Measurements from ENCODE around the gene ZNF14. TPM values are rescaled to one million over a fixed set of nuclear protein-coding genes. Genes with fewer than 3 reads are reported as not detected.
"Not testable (repeated sequence)": the region's sequence is repeated elsewhere in the genome, so short reads cannot be mapped to it uniquely, and the experiment has no call there.

The ZNF14 gene
- total RNA-seq, 2 experiments from 2014 or later: 8.4 TPM

- intact Hi-C loops (cut with micrococcal nuclease): loop anchor here (1.0 to 10.0 kb wide), 14 partner anchors 65 to 499 kb away; partner anchors contain the start of genes BORCS8, RFXANK, ZNF14 and ZNF253
- H3K27me3 Mint-ChIP-seq (ENCODE audit: low read depth): no peaks in the 10 kb centered on the region
- H3K4me1 Mint-ChIP-seq (ENCODE audit: low read depth): peaks cover 36% of the 10 kb centered on the region
- peak within 1 kb of the TSS; percentile 93 for H3K27ac Mint-ChIP-seq
- peak; percentile 98 for DNase-seq
- H3K36me3 Mint-ChIP-seq (ENCODE audit: low read depth): peaks cover 34% of the 10 kb centered on the region
- H3K4me3 Mint-ChIP-seq: peak within 1 kb of the TSS; percentile 80
- H3K9me3 Mint-ChIP-seq: peaks cover 14% of the 10 kb centered on the region
- CTCF ChIA-PET: interaction anchor here (0.6 to 0.7 kb wide), 2 partner anchors 139 to 1028 kb away, joined by 3 to 4 read pairs; no protein-coding TSS in a partner anchor
Measured at GRCh38 chr19:19668230-19669012, 64.5 kb downstream of the ZNF14 start, which contains the start of gene ZNF101. ZNF101 (plus strand) TSS chr19:19668839; CDS start chr19:19668964, 125 bp downstream.

- peaks cover 24% of the 10 kb centered on the region for H3K36me3 Mint-ChIP-seq (ENCODE audit: low read depth)
- H3K27me3 Mint-ChIP-seq (ENCODE audit: low read depth); H3K4me3 Mint-ChIP-seq; H3K27ac Mint-ChIP-seq; H3K9me3 Mint-ChIP-seq; CTCF ChIA-PET: not testable (repeated sequence)
- intact Hi-C loops (cut with micrococcal nuclease): loop anchor here (5.0 to 10.0 kb wide), 4 partner anchors 132 to 502 kb away; partner anchors contain the start of genes ZNF486 and ZNF682
- peaks cover 43% of the 10 kb centered on the region for H3K4me1 Mint-ChIP-seq (ENCODE audit: low read depth)
- DNase-seq: peak; percentile 2
Measured at GRCh38 chr19:19665420-19665948, 67.4 kb downstream of the ZNF14 start.

GRCh38 chr19:19663256-19664120 is 69.4 kb downstream of the ZNF14 start, which contains the start of gene ATP13A1:
ATP13A1 (minus strand) TSS chr19:19663676; CDS start chr19:19663666, 10 bp downstream.
- H3K4me1 Mint-ChIP-seq (ENCODE audit: low read depth): peaks cover 35% of the 10 kb centered on the region
- CTCF ChIA-PET: interaction anchor here (1.7 kb wide), 1 partner anchor 131 kb away, joined by 5 read pairs; no protein-coding TSS in a partner anchor

GRCh38 chr19:19662871-19663255 is 70.0 kb downstream of the ZNF14 start:
- Mint-ChIP-seq H3K4me3 (peak overlapping the region; percentile 86), H3K36me3 (ENCODE audit: low read depth) (peaks cover 25% of the 10 kb centered on the region), H3K27me3 (ENCODE audit: low read depth) (no peaks in the 10 kb centered on the region), H3K9me3 (no peaks in the 10 kb centered on the region), H3K4me1 (ENCODE audit: low read depth) (peaks cover 28% of the 10 kb centered on the region), H3K27ac (peak overlapping the region; percentile 88)
- DNase-seq: no peak
- CTCF ChIA-PET: interaction anchor here (0.9 to 1.8 kb wide), 4 partner anchors 130 to 268 kb away, joined by 3 to 5 read pairs (median 4); no protein-coding TSS in a partner anchor
- intact Hi-C loops (cut with micrococcal nuclease): loop anchor here (1.0 to 10.0 kb wide), 8 partner anchors 20 to 372 kb away; partner anchors contain the start of genes GMIP, PBX4, ZNF14 and ZNF682

More at GRCh38 chr19:19663256-19664120, 69.4 kb downstream of the ZNF14 start, which contains the start of gene ATP13A1:
- intact Hi-C loops (cut with micrococcal nuclease): loop anchor here (1.0 to 10.0 kb wide), 8 partner anchors 20 to 371 kb away; partner anchors contain the start of genes GMIP, PBX4, ZNF14 and ZNF682
- Mint-ChIP-seq H3K4me3 (peak within 1 kb of the TSS; percentile 95), H3K36me3 (ENCODE audit: low read depth) (peaks cover 20% of the 10 kb centered on the region), H3K27ac (peak within 1 kb of the TSS; percentile 97), H3K9me3 (no peaks in the 10 kb centered on the region), H3K27me3 (ENCODE audit: low read depth) (no peaks in the 10 kb centered on the region)
- DNase-seq: peak; percentile 93

GRCh38 chr19:19662344-19662743 is 70.6 kb downstream of the ZNF14 start:
- DNase-seq: no peak

GRCh38 chr19:19661675-19662251 is 71.1 kb downstream of the ZNF14 start:
- Mint-ChIP-seq H3K36me3 (ENCODE audit: low read depth) (peaks cover 30% of the 10 kb centered on the region), H3K27me3 (ENCODE audit: low read depth) (no peaks in the 10 kb centered on the region), H3K4me1 (ENCODE audit: low read depth) (peaks cover 22% of the 10 kb centered on the region), H3K4me3 (peak overlapping the region; percentile 86), H3K27ac (peak overlapping the region; percentile 88), H3K9me3 (no peaks in the 10 kb centered on the region)
- DNase-seq: peak; percentile 69
- CTCF ChIA-PET: interaction anchor here (0.9 to 1.8 kb wide), 5 partner anchors 18 to 269 kb away, joined by 3 to 5 read pairs (median 5); partner anchors contain the start of gene GMIP
- intact Hi-C loops (cut with micrococcal nuclease): loop anchor here (1.0 to 10.0 kb wide), 3 partner anchors 34 to 373 kb away; partner anchors contain the start of gene ZNF682

More at GRCh38 chr19:19662344-19662743, 70.6 kb downstream of the ZNF14 start:
- Mint-ChIP-seq H3K27me3 (ENCODE audit: low read depth) (no peaks in the 10 kb centered on the region), H3K4me3 (peak overlapping the region; percentile 86), H3K4me1 (ENCODE audit: low read depth) (peaks cover 24% of the 10 kb centered on the region), H3K9me3 (no peaks in the 10 kb centered on the region), H3K27ac (peak overlapping the region; percentile 88), H3K36me3 (ENCODE audit: low read depth) (peaks cover 28% of the 10 kb centered on the region)
- CTCF ChIA-PET: interaction anchor here (0.9 to 1.8 kb wide), 5 partner anchors 18 to 268 kb away, joined by 3 to 5 read pairs (median 5); partner anchors contain the start of gene GMIP
- intact Hi-C loops (cut with micrococcal nuclease): loop anchor here (1.0 to 10.0 kb wide), 3 partner anchors 35 to 372 kb away; partner anchors contain the start of gene ZNF682

GRCh38 chr19:19661141-19661674 is 71.7 kb downstream of the ZNF14 start:
- Mint-ChIP-seq H3K27me3 (ENCODE audit: low read depth) (no peaks in the 10 kb centered on the region), H3K27ac (peak overlapping the region; percentile 88), H3K36me3 (ENCODE audit: low read depth) (peaks cover 35% of the 10 kb centered on the region), H3K9me3 (no peaks in the 10 kb centered on the region), H3K4me1 (ENCODE audit: low read depth) (peaks cover 20% of the 10 kb centered on the region), H3K4me3 (peak overlapping the region; percentile 86)
- DNase-seq: no peak
- CTCF ChIA-PET: interaction anchor here (1.4 to 1.8 kb wide), 3 partner anchors 17 to 131 kb away, joined by 5 read pairs; partner anchors contain the start of gene GMIP
- intact Hi-C loops (cut with micrococcal nuclease): loop anchor here (5.0 to 10.0 kb wide), 2 partner anchors 274 to 374 kb away; partner anchors contain the start of gene ZNF682

Other genes with a start within 250 kb of the ZNF14 start
- 1 to 10 TPM; 4.5 TPM for gene TSSK6, start 217.6 kb downstream of the ZNF14 start, total RNA-seq
- 100 to 1,000 TPM; 351 to 376 TPM for gene NDUFA13, start 216.9 kb downstream of the ZNF14 start, total RNA-seq
- 1 to 10 TPM; 6.5 to 7.2 TPM for gene YJEFN3, start 204.2 kb downstream of the ZNF14 start, total RNA-seq
- gene CILP2, start 194.8 kb downstream of the ZNF14 start, total RNA-seq: under 1 TPM; 0.14 to 0.22 TPM
- gene PBX4, start 114.4 kb downstream of the ZNF14 start, total RNA-seq: 10 to 100 TPM; 13.5 to 17.5 TPM
- gene LPAR2, start 104.9 kb downstream of the ZNF14 start, total RNA-seq: 10 to 100 TPM; 20.2 to 20.7 TPM
- gene GMIP, start 89.5 kb downstream of the ZNF14 start, total RNA-seq: 10 to 100 TPM; 38.7 to 40.6 TPM
- 10 to 100 TPM; 48.7 to 55.1 TPM for gene ATP13A1, start 69.4 kb downstream of the ZNF14 start, total RNA-seq
- gene ZNF101, start 64.3 kb downstream of the ZNF14 start, total RNA-seq: 10 to 100 TPM; 51.8 to 54.3 TPM
- 10 to 100 TPM; 32.6 to 34.0 TPM for gene ZNF506, start 88.6 kb upstream of the ZNF14 start, total RNA-seq
- 1 to 10 TPM; 6.1 to 9.6 TPM for gene ZNF253, start 132.8 kb upstream of the ZNF14 start, total RNA-seq
- 10 to 100 TPM; 15.2 to 16.6 TPM for gene ZNF93, start 167.8 kb upstream of the ZNF14 start, total RNA-seq